WTC11 (cell line): ENCODE results near the gene ELF5. TPM values are rescaled to one million over a fixed set of nuclear protein-coding genes. Genes with fewer than 3 reads are reported as not detected.

Experiments used
- AFF4 ChIP-seq: sonication (generic); formaldehyde crosslinking; IDR thresholded peaks from 2 replicates; pipeline ENCODE4 v1.8.1; 2023; ENCODE audit warnings: mild to moderate bottlenecking, missing genetic modification reagents, borderline replicate concordance
- ATF6 ChIP-seq: sonication (generic); formaldehyde crosslinking; IDR thresholded peaks from 2 replicates; pipeline ENCODE4 v1.8.1; 2023; ENCODE audit warnings: mild to moderate bottlenecking, missing genetic modification reagents
- CREB1 ChIP-seq: sonication (generic); formaldehyde crosslinking; IDR thresholded peaks from 2 replicates; pipeline ENCODE4 v1.8.0; 2023; ENCODE audit warnings: mild to moderate bottlenecking, missing genetic modification reagents
- FOXJ3 ChIP-seq: sonication (generic); formaldehyde crosslinking; IDR thresholded peaks from 2 replicates; pipeline ENCODE4 v1.9.0; 2021; ENCODE audit warnings: missing genetic modification reagents, mild to moderate bottlenecking, borderline replicate concordance
- HMGXB4 ChIP-seq: sonication (generic); formaldehyde crosslinking; IDR thresholded peaks from 2 replicates; pipeline ENCODE4 v1.8.1; 2023; ENCODE audit warnings: mild to moderate bottlenecking, moderate library complexity, missing genetic modification reagents
- IRF1 ChIP-seq: sonication (generic); formaldehyde crosslinking; IDR thresholded peaks from 2 replicates; pipeline ENCODE4 v1.8.0; 2023; ENCODE audit warnings: missing genetic modification reagents
- KAT7 ChIP-seq: sonication (generic); formaldehyde crosslinking; IDR thresholded peaks from 2 replicates; pipeline ENCODE4 v1.8.1; 2023; ENCODE audit warnings: missing genetic modification reagents, mild to moderate bottlenecking, borderline replicate concordance
- MXD4 ChIP-seq: fragments of 250-450 bp; sonication (Bioruptor Pico); IDR thresholded peaks from 2 replicates; pipeline ENCODE4 v1.8.0; 2021; ENCODE audit warnings: mild to moderate bottlenecking, moderate library complexity, borderline replicate concordance
- NFYB ChIP-seq: sonication (generic); formaldehyde crosslinking; conservative IDR thresholded peaks from 2 replicates; pipeline ENCODE4 v1.8.0; 2022; ENCODE audit warnings: low read depth, missing genetic modification reagents
- PRDM15 ChIP-seq: sonication (generic); formaldehyde crosslinking; IDR thresholded peaks from 2 replicates; pipeline ENCODE4 v1.8.0; 2022; ENCODE audit warnings: missing genetic modification reagents
- PRRX2 ChIP-seq: fragments of 250-450 bp; sonication (Bioruptor Pico); IDR thresholded peaks from 2 replicates; pipeline ENCODE4 v1.8.0; 2021; ENCODE audit warnings: mild to moderate bottlenecking
- SMAD4 ChIP-seq: sonication (generic); formaldehyde crosslinking; IDR thresholded peaks from 2 replicates; pipeline ENCODE4 v1.8.0; 2022; ENCODE audit warnings: mild to moderate bottlenecking, missing genetic modification reagents
- SOX15 ChIP-seq: fragments of 250-450 bp; sonication (Bioruptor Pico); IDR thresholded peaks from 2 replicates; pipeline ENCODE4 v1.9.0; 2021; ENCODE audit warnings: mild to moderate bottlenecking
- ZMAT4 ChIP-seq: fragments of 250-450 bp; sonication (Bioruptor Pico); IDR thresholded peaks from 2 replicates; pipeline ENCODE4 v1.9.0; 2021; ENCODE audit warnings: mild to moderate bottlenecking
- ZNF423 ChIP-seq: fragments of 250-450 bp; sonication (Bioruptor Pico); IDR thresholded peaks from 2 replicates; pipeline ENCODE4 v2.1.2; 2022; ENCODE audit warnings: mild to moderate bottlenecking, moderate library complexity
- ZSCAN18 ChIP-seq: fragments of 250-450 bp; sonication (Bioruptor Pico); IDR thresholded peaks from 2 replicates; pipeline ENCODE4 v2.1.2; 2022; ENCODE audit warnings: mild to moderate bottlenecking, moderate library complexity
- total RNA-seq: library from RNA; stranded (reverse); gene quantifications from 3 replicates; pipeline ENCODE4 v1.2.3, GENCODE V29; 2021

ELF5 gene
- total RNA-seq, 1 experiment from 2014 or later: not detected

- no peak for TF ChIP-seq AFF4 (CRISPR knock-in tag)
- no peak for TF ChIP-seq PRDM15 (CRISPR knock-in tag)
- TF ChIP-seq MXD4 (CRISPR knock-in tag): no peak
- no peak for TF ChIP-seq SMAD4 (CRISPR knock-in tag)
- TF ChIP-seq SOX15 (CRISPR knock-in tag): no peak
- TF ChIP-seq NFYB (CRISPR knock-in tag): peak; percentile 91
- peak; percentile 65; the same call in 1 of the 2 replicates for TF ChIP-seq HMGXB4 (CRISPR knock-in tag)
- TF ChIP-seq FOXJ3 (CRISPR knock-in tag): no peak
- no peak for TF ChIP-seq ATF6
- no peak for TF ChIP-seq PRRX2 (CRISPR knock-in tag)
- no peak for TF ChIP-seq CREB1 (CRISPR knock-in tag)
- peak; percentile 7; the same call in 1 of the 2 replicates for TF ChIP-seq ZNF423 (CRISPR knock-in tag)
- 0 out of 2 replicates have a peak, but pooled peaks have one; percentile 13 for TF ChIP-seq ZSCAN18 (CRISPR knock-in tag)
- no peak for TF ChIP-seq KAT7 (CRISPR knock-in tag)
- TF ChIP-seq IRF1 (CRISPR knock-in tag): no peak
- no peak for TF ChIP-seq ZMAT4 (CRISPR knock-in tag)
These were observed 74.8 kb downstream of the ELF5 start, which contains the start of gene CAT (continued) for GRCh38 chr11:34438529-34439507.
